Measurements from ENCODE around the gene RPL10A.
"Not testable (repeated sequence)": the region's sequence is repeated elsewhere in the genome, so short reads cannot be mapped to it uniquely, and the experiment has no call there.

DNA sequence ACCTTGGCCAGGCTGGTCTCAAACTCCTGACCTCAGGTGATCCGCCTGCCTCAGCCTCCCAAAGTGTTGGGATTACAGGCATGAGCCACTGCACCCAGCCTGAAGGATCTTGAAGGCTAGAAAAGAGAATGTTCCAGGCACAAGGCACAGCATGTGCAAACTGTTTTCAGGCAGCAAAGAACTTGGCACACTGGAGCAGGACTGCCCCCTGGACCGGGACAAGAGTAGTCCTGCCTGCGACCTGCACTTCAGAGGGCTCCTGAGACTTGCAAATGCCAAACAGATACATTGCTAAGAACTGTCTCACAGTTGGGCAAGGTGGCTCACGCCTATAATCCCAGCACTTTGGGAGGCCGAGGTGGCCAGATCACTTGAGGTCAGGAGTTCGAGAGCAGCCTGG is 47.7 kb downstream of the RPL10A start:
- TF ChIP-seq POLR2A (IDR thresholded peaks at IDR 0.05) = not testable (repeated sequence)
- TF ChIP-seq, protein P1, sequence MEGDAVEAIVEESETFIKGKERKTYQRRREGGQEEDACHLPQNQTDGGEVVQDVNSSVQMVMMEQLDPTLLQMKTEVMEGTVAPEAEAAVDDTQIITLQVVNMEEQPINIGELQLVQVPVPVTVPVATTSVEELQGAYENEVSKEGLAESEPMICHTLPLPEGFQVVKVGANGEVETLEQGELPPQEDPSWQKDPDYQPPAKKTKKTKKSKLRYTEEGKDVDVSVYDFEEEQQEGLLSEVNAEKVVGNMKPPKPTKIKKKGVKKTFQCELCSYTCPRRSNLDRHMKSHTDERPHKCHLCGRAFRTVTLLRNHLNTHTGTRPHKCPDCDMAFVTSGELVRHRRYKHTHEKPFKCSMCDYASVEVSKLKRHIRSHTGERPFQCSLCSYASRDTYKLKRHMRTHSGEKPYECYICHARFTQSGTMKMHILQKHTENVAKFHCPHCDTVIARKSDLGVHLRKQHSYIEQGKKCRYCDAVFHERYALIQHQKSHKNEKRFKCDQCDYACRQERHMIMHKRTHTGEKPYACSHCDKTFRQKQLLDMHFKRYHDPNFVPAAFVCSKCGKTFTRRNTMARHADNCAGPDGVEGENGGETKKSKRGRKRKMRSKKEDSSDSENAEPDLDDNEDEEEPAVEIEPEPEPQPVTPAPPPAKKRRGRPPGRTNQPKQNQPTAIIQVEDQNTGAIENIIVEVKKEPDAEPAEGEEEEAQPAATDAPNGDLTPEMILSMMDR (IDR thresholded peaks at IDR 0.05) = not testable (repeated sequence)
